Panc1 (cell line): Measurements from ENCODE around the gene TP53RK. TPM values are rescaled to one million over a fixed set of nuclear protein-coding genes. Genes with fewer than 3 reads are reported as not detected.
A peak's percentile ranks its signal among the peaks of the same experiment; 100 is the strongest.

Source experiments
- ATAC-seq: fragments of 200-7000 bp; cut with Tn5 transposase; 2 replicates; pipeline ENCODE4 v1.9.1; 2020; ENCODE audit warnings: mild to moderate bottlenecking, moderate library complexity
- BruUV-seq: library from RNA; stranded (reverse); fragments of 400-500 nt; replicated peaks from 2 replicates; lab custom pipeline; 2021; lab: Mats Ljungman, UMichigan
- CTCF ChIA-PET: fragments of 300-600 bp; sonication (Branson Sonifier 250); formaldehyde crosslinking; loops from one replicate; lab custom pipeline; 2022; ENCODE audit warnings: antibody characterized with exemption; lab: Charles Lee
- POLR2A ChIA-PET: fragments of 300-600 bp; sonication (Branson Sonifier 250); formaldehyde crosslinking; loops from one replicate; lab custom pipeline; 2022; ENCODE audit warnings: antibody characterized with exemption; lab: Charles Lee
- DNase-seq: peaks from one replicate; pipeline ENCODE4 v3.0.0-alpha.2; 2010; ENCODE audit warnings: low read depth, low spot score
- H3K27ac ChIP-seq: 2 replicates; pipeline ENCODE4 v1.5.1; 2011; ENCODE audit warnings: mild to moderate bottlenecking, low read length, inconsistent platforms
- H3K27me3 ChIP-seq: fragments of 200-500 bp; sonication (Bioruptor generic); 2 replicates; pipeline ENCODE4 v1.6.0; 2014; ENCODE audit warnings: low read length, inconsistent platforms; ENCODE audit not compliant: control insufficient read depth, insufficient read depth
- H3K36me3 ChIP-seq: fragments of 200-500 bp; sonication (Bioruptor generic); 2 replicates; pipeline ENCODE4 v1.5.1; 2014; ENCODE audit warnings: inconsistent platforms, mild to moderate bottlenecking, low read length, moderate library complexity; ENCODE audit not compliant: control insufficient read depth, insufficient read depth
- H3K4me1 ChIP-seq: 2 replicates; pipeline ENCODE4 v1.5.1; 2011; ENCODE audit warnings: inconsistent platforms, mild to moderate bottlenecking, low read length, moderate library complexity; ENCODE audit not compliant: control insufficient read depth, insufficient read depth
- H3K4me3 ChIP-seq, 2 experiments: 2 replicates each; pipeline ENCODE4 v1.5.1; 2011 to 2012; ENCODE audit warnings: low read depth in 2 of 2, low read length in 2 of 2, mild to moderate bottlenecking in 2 of 2, inconsistent platforms in 1 of 2, moderate library complexity in 1 of 2
- H3K9me3 ChIP-seq: fragments of 200-500 bp; sonication (Bioruptor generic); 2 replicates; pipeline ENCODE4 v1.5.1; 2014; ENCODE audit warnings: low read depth, mild to moderate bottlenecking, inconsistent platforms, low read length, moderate library complexity; ENCODE audit not compliant: control insufficient read depth, insufficient read depth
- CTCF ChIP-seq: fragments of 450-650 bp; IDR thresholded peaks from 2 replicates; pipeline ENCODE4 v1.5.1; 2017; ENCODE audit warnings: mild to moderate bottlenecking
- POLR2AphosphoS5 ChIP-seq: IDR thresholded peaks from 2 replicates; pipeline ENCODE4 v1.6.1; 2012; ENCODE audit warnings: mild to moderate bottlenecking, low read depth, low read length, moderate library complexity
- SIN3A ChIP-seq: IDR thresholded peaks from 2 replicates; pipeline ENCODE4 v1.6.1; 2012; ENCODE audit warnings: low read depth, mild to moderate bottlenecking, low read length, moderate library complexity, borderline replicate concordance; ENCODE audit not compliant: insufficient read depth
- TCF7L2 ChIP-seq: IDR thresholded peaks from 2 replicates; pipeline ENCODE4 v1.6.1; 2011; ENCODE audit warnings: mild to moderate bottlenecking, low read depth, low read length, inconsistent platforms
- in situ Hi-C: cut with HindIII; loops from 2 replicates; pipeline ENCODE4 v1.10.0; 2016; ENCODE audit warnings: low sequenced_read_pairs, low pct_unique_long_range_greater_than_20kb
- intact Hi-C: fragments of 100-400 bp; cut with micrococcal nuclease; formaldehyde crosslinking; loops from one replicate; pipeline ENCODE4 v1.10.0; 2022; ENCODE audit not compliant: unreplicated experiment
- total RNA-seq: library from RNA; stranded (reverse); gene quantifications from one replicate; pipeline ENCODE4 v1.2.1, GENCODE V29; 2021; ENCODE audit not compliant: unreplicated experiment
- TF ChIP-seq, protein P1 (sequence below), 2 experiments: IDR thresholded peaks; 2 replicates each; pipeline ENCODE4 v1.6.1; 2011 to 2012; ENCODE audit warnings: low read depth in 2 of 2, control low read depth in 1 of 2, low read length in 1 of 2, mild to moderate bottlenecking in 1 of 2, moderate library complexity in 1 of 2; ENCODE audit not compliant: insufficient read depth in 1 of 2

TP53RK gene
- total RNA-seq, 1 experiment from 2014 or later = 13.7 TPM

DNA sequence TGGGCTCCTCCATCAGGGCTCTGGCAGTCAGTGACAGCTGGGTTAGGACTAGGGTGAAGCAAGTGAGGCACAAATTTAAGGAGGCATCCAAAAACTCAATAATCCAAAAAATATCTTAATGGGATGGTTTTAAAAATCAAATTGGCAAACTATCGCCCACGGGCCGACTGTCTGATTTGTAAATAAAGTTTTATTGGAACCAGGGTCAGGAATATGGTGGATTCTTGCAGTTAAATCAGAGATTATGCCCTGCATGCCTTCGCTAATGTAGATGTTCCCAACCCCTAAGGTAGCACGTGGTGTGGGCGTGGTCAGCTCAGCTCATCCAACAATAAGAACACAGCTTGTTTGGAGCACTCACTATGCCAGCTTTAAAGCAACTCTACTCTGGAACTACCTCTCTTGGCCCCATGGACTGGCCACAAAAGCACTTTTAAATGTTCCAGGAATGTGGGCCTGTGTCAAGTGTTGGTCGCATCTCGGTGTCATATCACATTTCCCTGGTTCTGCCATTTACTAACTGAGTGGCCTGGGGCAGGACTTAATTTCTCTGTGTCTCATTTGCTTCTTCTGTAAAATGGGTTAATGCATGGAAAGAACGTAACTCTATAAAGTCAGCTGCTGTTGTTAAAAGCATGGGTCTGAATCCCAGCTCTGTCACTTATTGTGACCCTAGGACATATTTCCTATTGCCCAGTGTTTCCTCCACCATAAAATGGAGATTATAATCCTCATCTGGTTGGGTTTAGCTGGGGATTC, 7.0 kb downstream of the TP53RK start:
- no TSS peak for BruUV-seq

GRCh38 chr20:46681032-46681854, 8.0 kb downstream of the TP53RK start:
- BruUV-seq = no TSS peak
- no peak overlapping the region for H3K4me3 ChIP-seq
- TF ChIP-seq TCF7L2 (no peak), CTCF (peak; percentile 89)
- TF ChIP-seq, protein P1, sequence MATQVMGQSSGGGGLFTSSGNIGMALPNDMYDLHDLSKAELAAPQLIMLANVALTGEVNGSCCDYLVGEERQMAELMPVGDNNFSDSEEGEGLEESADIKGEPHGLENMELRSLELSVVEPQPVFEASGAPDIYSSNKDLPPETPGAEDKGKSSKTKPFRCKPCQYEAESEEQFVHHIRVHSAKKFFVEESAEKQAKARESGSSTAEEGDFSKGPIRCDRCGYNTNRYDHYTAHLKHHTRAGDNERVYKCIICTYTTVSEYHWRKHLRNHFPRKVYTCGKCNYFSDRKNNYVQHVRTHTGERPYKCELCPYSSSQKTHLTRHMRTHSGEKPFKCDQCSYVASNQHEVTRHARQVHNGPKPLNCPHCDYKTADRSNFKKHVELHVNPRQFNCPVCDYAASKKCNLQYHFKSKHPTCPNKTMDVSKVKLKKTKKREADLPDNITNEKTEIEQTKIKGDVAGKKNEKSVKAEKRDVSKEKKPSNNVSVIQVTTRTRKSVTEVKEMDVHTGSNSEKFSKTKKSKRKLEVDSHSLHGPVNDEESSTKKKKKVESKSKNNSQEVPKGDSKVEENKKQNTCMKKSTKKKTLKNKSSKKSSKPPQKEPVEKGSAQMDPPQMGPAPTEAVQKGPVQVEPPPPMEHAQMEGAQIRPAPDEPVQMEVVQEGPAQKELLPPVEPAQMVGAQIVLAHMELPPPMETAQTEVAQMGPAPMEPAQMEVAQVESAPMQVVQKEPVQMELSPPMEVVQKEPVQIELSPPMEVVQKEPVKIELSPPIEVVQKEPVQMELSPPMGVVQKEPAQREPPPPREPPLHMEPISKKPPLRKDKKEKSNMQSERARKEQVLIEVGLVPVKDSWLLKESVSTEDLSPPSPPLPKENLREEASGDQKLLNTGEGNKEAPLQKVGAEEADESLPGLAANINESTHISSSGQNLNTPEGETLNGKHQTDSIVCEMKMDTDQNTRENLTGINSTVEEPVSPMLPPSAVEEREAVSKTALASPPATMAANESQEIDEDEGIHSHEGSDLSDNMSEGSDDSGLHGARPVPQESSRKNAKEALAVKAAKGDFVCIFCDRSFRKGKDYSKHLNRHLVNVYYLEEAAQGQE (IDR thresholded peaks at IDR 0.05; ENCODE audit: insufficient read depth in 1 of 2, low read depth in 2 of 2, low read length in 1 of 2) = no peak
- H3K36me3 ChIP-seq = peaks cover 7% of the 10 kb centered on the region
- ATAC-seq (peak; percentile 78), DNase-seq (peak; percentile 61)
- no peaks in the 10 kb centered on the region for H3K9me3 ChIP-seq
- no peaks in the 10 kb centered on the region for H3K27me3 ChIP-seq
- intact Hi-C loops (loop anchor here (2.0 kb wide), 2 partner anchors 120 to 160 kb away; no protein-coding TSS in a partner anchor), in situ Hi-C loops (no loop called here)
- ChIA-PET CTCF (interaction anchor here (0.6 kb wide), 1 partner anchor 118 kb away, joined by 5 read pairs; no protein-coding TSS in a partner anchor), POLR2A (no interaction called here)
- H3K4me1 ChIP-seq = no peaks in the 10 kb centered on the region; the same call in 1 of the 2 replicates
- no peak overlapping the region for H3K27ac ChIP-seq

More for the DNA sequence above, 7.0 kb downstream of the TP53RK start:
- ChIA-PET POLR2A (no interaction called here), CTCF (interaction anchor here (0.5 kb wide), 1 partner anchor 71 kb away, joined by 6 read pairs; no protein-coding TSS in a partner anchor)
- H3K4me3 ChIP-seq = no peak overlapping the region
- H3K9me3 ChIP-seq = no peaks in the 10 kb centered on the region
- no peak for ATAC-seq
- peaks cover 11% of the 10 kb centered on the region for H3K36me3 ChIP-seq
- intact Hi-C loops = no loop called here
- DNase-seq = no peak
- H3K27me3 ChIP-seq = no peaks in the 10 kb centered on the region
- no peaks in the 10 kb centered on the region; the same call in 1 of the 2 replicates for H3K4me1 ChIP-seq
- no peak overlapping the region for H3K27ac ChIP-seq
- TF ChIP-seq SIN3A (no peak), CTCF (no peak), TCF7L2 (no peak), POLR2AphosphoS5 (no peak)
- TF ChIP-seq, protein P1 (IDR thresholded peaks at IDR 0.05; ENCODE audit: insufficient read depth in 1 of 2, low read depth in 2 of 2, low read length in 1 of 2) = no peak
- in situ Hi-C loops = no loop called here
